ENCODE measurements around the gene DNLZ.
"Not testable (repeated sequence)": the region's sequence is repeated elsewhere in the genome, so short reads cannot be mapped to it uniquely, and the experiment has no call there.

Gene DNLZ

GRCh38 chr9:136358016-136358415, 5.5 kb downstream of the DNLZ start:
- FAIRE-seq: no peak

GRCh38 chr9:136357202-136357725, 6.3 kb downstream of the DNLZ start:
- FAIRE-seq: no peak

GRCh38 chr9:136355616-136356557, 7.7 kb downstream of the DNLZ start:
- no peak for FAIRE-seq

GRCh38 chr9:136354592-136355085, 8.9 kb downstream of the DNLZ start:
- no peak for FAIRE-seq

- FAIRE-seq: no peak
Observed at GRCh38 chr9:136353757-136354488, 9.6 kb downstream of the DNLZ start.

GRCh38 chr9:136353088-136353487, 10.5 kb downstream of the DNLZ start:
- FAIRE-seq: no peak

- no peak for FAIRE-seq
Observed at GRCh38 chr9:136352682-136353081, 10.9 kb downstream of the DNLZ start.

GRCh38 chr9:136351868-136352267, 11.7 kb downstream of the DNLZ start:
- not testable (repeated sequence) for FAIRE-seq

GRCh38 chr9:136351252-136351800, 12.2 kb downstream of the DNLZ start:
- FAIRE-seq: no peak

GRCh38 chr9:136349546-136349945, 14.0 kb downstream of the DNLZ start:
- FAIRE-seq: no peak

- no peak for FAIRE-seq
Observed at GRCh38 chr9:136348691-136349090, 14.9 kb downstream of the DNLZ start.

- no peak for FAIRE-seq
Observed at GRCh38 chr9:136347472-136348256, 15.9 kb downstream of the DNLZ start.

GRCh38 chr9:136346927-136347465, 16.5 kb downstream of the DNLZ start:
- no peak for FAIRE-seq

- no peak for FAIRE-seq
Observed at GRCh38 chr9:136346157-136346481, 17.4 kb downstream of the DNLZ start.

- no peak for FAIRE-seq
Observed at GRCh38 chr9:136345281-136346156, 18.0 kb downstream of the DNLZ start.

- FAIRE-seq: no peak
Observed at GRCh38 chr9:136344544-136345280, 18.8 kb downstream of the DNLZ start.

GRCh38 chr9:136343884-136344269, 19.7 kb downstream of the DNLZ start:
- no peak for FAIRE-seq

- no peak for FAIRE-seq
Observed at GRCh38 chr9:136343121-136343883, 20.2 kb downstream of the DNLZ start.
